Activated CD4-positive, CD25-positive, alpha-beta regulatory T cell (primary cell): ENCODE results near the gene ATP6V1B1.

Experiments
- DNase-seq, 4 experiments: peaks; one replicate each; lab custom pipeline; 2025; lab: John Stamatoyannopoulos, UW

ATP6V1B1 gene

DNA sequence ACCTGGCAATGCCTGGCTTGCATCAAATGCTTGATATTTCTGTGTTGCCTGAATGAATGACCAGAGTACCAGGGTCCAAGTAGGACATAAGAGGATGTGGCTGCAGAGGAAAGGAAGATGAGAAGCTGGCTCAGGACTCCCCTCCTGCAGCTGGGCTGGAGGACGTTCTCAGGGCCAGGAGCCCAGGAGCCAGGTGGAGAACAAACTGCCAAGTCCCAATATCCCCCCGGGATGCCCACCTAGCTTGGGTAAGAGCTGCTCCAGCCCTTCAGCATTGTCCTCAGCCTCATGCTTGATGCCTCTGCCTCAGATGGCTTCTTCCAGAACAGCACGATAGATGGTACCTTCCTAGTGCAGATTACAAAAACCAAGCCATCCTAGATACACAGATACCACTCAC, 8.6 kb upstream of the ATP6V1B1 start:
- no peak for DNase-seq

DNA sequence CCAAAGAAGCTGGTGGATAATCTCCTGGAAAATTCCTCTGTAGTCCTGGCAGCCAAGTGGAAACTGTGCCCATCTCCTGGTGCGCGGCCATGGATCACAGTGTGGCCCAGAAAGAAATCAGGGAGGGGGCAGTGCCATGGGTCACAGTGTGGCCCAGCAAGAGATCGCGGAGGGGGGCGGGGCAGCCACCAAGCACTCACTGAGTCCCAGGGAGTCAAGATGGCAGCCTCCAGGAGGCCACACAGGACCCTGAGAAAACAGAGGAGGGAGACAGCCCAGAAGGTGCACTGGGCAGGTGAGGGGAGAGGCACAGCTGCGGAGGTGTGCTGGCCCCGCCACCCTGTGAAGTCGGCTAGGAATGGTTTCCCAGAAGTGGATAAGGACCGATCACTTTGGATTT, 8.1 kb upstream of the ATP6V1B1 start:
- DNase-seq, result no peak

DNA sequence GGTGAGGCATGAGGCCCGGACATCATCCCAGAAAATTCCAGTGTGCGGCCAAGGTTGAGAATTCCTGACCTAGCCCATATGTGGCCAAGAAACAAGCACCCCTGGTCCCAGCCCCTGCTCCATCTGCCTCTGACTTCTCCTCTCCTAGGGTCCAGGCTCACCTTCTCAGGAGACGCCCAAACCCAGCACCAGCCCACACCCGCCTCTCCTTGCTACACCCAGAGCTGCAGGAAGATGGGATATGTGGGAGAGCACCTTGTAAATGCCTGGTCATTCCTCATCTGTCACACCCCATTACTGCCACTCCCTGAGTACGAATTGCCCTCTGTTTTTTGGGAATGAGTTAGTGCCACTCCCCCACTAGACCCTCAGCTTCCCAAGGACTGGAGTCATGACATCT, 7.3 kb upstream of the ATP6V1B1 start:
- DNase-seq, result no peak

DNA sequence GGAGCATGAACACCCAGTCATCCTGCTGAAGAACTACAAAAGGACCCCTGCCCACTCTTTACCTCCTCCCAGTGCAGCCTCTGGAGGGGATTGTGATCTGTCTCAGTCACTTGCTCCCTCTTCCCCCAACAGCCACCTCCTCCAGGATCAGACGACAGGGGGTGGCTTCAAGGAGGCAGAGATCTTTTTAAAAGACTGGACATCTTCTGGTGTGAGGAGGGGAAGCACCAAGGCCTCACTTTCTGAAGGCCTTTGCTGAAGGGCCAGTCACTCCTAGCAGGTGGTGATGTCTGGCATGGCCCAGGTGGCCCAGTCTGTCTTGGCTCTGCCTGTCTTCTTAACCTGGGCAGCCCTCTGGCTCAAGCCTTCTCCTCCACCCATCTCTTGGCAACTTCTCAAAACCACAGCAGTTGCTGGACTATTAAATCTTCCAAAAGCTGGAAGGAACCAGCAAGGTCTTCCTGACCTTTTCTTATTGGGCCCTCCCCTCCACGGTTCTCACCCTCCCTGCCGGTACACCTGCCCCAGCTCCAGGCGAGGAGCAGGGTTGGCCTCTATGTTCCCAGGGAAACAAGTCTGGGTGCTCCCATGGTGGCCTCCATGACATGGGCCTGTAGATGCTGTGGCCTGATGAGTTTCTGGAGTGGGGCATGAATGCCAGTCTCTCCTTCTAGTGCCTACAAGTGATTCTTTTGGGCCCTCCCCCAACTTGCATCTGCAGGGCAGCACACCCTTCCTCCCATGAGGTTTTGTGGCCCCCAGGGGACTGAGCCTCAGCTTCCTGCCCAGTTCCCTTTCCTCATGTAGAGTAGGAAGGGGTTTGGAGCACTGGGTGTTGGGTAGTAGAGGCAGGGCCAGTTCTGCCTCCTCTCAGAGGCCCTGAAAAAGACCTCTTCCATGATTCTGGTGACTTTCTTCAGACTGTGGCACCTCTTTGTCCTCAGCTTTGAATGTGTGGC, 5.0 kb upstream of the ATP6V1B1 start:
- no peak for DNase-seq

DNA sequence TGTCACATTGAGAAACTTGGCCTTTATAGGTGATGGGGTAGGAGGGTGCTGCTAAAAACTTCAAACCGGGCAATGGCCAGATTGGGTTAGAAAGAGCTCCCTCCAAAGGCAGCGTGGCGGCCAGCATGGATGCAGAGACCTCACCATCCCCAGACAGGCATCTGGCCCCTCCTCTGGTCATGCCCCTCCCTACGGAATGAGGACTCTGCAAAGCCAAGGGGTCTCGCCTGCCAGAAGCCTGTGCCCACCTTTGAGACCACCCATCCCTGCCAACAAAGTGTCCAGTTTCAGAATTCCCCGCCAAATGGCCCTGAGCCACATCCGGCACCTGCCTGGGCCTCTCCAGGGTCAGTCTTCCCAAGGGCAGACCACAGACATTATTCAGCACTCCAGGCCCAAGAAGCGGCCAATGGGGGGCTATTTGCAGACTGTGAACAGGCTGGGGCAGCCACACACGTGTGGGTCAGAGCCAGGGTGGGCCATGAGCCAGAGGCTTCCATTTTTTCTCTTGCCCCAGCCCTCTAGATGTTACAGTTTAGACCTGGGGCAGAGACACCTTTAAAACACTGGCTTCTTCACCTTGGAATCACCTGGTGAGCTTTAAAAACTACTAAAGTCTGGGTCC, 4.2 kb upstream of the ATP6V1B1 start:
- DNase-seq, result no peak

DNA sequence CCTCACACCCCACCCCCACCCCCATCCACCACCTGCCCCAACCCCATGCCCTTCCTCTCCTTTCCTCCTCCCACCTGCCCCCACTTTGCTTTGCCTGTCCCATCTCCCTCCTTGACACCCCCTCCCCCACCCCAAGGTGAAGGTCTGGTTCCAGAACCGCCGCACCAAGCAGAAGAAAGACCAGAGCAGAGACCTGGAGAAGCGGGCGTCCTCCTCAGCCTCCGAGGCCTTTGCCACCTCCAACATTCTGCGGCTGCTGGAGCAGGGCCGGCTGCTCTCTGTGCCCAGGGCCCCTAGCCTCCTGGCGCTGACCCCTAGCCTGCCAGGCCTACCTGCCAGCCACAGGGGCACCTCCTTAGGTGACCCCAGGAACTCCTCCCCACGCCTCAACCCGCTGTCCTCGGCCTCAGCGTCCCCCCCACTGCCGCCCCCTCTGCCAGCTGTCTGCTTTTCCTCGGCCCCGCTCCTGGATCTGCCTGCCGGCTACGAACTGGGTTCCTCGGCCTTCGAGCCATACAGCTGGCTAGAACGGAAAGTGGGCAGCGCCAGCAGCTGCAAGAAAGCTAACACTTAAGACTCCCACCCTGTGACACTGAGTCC, 3.0 kb upstream of the ATP6V1B1 start:
- DNase-seq, result no peak

DNA sequence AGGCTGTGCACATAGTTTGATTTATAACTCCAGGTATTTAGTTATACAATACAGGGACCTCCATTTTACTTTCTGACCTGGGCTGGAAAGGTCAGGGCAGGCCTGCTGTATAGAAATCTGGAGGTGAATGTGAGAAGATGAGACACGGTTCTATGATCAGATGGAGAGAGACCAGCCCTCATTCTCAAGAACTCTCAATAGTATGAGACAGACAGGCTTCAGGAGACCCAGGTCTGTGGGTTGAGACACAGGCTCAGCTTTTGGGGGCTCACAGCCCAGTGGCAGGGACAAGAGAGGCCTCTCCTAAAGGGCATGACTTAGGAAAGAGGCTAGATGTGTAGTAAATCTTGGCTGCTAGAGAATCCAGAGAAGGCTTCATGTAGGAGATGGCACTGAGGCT, 719 bp upstream of the ATP6V1B1 start:
- DNase-seq, result no peak

DNA sequence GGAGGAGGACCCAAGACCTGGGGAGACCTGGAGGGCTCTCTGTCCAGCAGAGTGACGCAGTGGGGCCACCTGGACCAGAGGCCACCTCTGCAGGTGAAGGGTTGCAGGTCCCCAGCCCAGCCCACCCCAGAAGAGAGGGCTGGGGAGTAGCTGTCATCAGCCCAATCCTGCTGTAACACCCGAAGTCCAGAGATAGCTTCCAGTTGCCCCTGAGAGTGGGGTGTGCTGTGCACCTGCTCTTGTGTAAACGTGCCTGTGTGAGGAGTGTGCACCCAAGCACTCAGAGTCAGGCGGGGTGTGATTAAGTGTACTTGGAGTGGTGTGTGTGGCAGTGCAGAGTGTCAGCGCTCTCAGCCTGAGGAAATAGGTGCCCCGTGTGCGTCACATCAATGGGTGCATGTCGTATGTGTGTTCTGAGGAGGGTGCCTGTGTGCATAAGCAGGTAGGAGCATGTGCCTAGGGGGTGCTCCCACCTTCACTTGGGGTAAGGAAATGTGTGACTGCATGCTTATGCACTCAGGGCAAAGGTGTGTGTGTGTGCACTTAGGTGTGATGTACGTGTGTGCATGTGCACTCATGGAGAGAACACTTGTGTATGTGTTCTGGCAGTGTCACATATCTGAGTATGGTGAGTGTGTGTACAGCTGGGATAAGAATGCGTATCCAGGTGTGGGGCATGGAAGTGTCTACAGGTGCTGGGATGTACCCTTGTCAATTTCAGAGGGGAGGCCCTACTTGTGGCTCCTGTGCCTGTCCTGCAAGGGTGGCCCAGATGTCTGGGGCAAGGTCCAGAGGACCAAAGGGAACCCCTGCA, 672 bp downstream of the ATP6V1B1 start:
- no peak for DNase-seq

DNA sequence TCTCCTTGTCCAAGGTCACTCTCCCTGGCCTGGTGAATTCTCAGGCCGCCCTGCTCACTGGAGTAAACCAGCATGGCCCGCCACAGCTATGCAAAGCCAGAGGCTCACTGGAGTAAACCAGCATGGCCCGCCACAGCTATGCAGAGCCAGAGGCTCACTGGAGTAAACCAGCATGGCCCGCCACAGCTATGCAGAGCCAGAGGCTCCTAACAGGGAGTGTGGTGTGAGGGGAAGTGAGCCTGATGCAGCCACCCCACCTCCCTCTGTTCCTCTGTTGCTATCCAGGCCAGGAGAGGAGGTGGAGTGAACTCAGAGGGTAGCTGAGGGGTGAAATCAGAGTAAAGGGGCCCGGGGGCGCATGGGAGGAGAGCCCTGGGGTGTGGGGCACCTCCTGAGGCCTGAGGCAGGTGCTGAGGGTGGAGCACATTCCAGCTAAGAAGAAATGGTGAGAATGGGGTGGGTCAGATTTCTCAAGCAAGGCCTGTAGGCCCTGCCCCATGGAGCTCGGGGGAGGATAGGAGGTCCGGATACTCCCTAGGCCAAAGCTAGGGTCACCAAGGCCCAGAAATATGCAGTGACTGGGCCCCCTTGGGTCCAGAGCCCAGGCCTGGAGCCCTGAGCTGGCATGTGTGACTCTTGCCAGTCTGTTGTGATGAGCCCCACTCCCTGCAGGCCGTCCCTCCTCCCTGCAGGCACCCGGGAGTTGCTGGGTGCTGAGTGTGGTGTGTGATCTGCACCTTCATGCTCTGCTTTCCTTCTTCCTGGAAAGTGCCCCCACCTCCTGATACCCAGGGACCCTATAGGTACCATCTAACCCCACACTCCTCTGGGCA, 1.5 kb downstream of the ATP6V1B1 start:
- DNase-seq, result no peak

DNA sequence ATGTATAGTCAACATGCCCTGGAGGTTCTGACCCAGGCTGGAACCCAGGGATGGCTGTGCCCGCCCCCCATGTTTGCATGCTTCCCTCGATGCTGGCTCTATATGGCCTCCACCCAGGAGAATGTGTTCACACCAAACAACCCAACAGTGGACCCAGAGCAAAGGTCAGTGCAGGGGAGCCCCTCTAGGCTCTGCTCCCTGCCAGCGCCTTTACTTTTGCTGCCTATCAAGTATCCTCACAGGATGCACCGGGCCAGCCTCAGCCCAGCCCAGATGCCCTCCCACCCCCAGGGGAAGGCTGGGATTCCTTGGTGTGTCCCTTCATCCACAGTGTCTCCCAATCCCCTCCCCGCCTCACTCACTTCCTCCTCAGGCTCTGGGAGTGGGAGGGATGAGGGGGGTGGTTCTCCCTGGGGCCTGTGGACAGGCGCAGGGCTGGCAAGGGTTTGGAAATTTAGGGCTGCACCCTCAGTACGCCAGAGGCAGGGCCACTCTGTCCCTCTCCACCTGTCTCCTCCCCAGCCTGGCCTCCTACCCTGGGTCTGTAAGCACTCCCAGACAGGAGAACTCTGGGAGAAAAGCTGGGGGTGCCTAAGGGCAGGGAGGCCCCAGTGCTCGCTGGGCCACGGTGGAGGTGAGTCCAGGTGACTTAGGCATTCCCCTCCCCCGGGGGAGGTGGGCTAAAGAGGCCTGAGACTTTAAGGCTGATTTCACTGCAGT, 2.3 kb downstream of the ATP6V1B1 start:
- DNase-seq, result no peak

DNA sequence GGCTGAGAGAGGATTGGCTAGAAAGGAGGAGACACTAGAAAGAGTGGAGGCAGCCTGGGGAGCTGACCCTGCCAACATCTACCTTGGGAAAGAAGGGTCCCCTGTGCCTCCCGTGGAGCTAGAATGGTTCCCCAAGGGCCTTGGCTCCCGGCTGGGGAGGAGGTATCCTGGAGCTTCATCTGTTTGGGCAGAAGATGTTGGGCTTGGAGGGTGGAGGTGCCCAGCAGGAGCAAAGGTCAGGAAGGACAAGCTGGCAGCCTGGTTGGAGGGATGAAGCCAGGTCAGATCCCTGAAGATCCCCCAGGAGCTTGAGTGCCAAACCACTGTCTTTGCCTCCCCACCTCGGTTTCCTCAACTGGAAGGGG, 2.9 kb downstream of the ATP6V1B1 start:
- no peak for DNase-seq

DNA sequence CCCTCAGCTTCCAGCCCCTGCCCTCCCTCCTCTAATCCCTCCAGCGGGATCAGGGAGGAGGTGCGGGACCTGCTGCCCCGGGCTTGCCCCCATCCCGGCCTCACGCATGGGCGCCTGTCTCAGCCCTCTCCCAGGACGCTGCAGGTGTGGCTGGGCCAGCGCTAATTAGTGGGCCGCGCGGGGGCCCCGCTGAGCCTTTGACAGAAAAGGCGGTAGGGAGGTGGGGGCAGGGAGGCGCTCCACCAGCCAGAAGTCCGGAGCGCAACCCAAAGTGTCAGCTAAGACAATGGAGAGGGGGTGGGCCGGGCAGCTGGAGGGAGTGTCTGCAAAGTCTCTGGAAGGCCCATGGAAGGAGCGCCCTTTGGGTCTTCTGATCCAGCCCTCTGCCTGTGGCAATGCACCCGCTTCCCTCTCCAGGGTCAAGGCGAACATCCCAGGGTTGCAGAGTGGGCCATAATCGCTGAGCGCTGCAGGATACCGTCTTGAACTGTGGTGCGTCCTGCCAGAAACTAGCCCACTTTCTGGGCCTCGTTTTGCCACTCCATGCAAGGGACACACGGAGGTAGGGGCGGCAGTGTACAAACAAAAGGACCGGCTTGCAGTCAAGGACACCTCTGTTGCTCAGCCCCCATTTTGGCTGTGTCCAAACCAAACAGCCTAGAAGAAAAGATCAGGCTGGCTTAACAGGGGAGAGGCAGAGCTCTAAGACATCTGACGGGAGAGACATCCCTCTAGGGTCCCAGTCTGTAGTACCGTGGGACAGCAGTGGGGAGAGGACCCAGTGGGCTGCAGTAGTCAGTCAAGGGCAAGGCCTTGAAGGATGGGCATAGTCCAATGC, 3.5 kb downstream of the ATP6V1B1 start:
- DNase-seq, result no peak

DNA sequence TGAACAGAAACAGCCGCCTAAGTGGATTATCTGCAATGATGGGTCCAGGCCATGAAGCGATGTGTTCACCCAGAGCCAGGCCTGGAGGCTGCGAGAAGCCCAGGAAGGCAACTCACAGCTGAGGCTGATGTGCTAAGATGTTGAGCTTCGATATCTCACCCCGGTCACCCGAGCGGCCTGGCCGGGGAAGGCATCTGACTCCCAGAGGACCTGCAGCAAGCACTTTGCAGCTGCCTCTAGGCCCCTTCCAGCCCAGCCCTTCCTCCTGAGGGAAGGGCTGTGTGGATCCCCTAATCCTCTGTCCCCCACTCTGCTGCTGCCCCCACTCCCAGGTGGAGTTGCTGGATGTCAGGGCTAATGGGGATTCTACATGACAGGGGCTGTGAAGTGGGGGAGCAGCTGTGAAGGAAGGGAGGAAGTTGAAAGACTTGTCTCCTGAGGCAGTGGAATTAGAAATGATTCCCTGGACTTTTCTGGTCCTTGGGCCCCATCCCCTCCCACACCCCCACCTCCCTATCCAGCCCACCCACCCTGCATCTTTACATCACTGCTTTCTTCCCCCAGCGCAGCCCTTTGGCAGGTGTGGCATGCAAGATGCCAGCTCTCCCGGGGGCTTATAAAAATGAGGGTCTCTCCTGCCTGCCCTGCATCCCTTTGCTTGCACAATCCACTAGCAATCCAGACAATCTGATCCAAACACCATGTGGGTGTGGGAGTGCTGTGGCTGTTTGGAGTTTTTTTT, 4.3 kb downstream of the ATP6V1B1 start:
- no peak for DNase-seq

DNA sequence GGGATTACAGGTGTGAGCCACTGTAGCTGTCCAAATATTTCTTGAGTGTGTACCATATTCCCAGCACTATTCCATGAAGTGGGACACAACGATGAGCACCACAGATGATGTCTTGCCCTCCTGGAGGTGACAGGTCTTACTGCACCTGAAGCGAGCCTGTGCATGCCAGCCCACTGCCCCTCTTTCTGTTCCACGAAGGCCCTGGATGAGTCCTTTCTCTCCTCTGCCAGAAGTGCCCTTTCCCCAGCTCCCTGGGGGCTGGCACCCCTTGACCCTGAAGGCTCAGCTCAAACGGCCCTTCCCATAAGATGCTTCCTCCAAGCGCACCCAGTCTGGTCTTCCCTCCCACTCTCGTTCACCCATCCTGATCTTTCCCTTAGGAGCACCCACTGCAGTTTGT, 5.5 kb downstream of the ATP6V1B1 start:
- no peak for DNase-seq

DNA sequence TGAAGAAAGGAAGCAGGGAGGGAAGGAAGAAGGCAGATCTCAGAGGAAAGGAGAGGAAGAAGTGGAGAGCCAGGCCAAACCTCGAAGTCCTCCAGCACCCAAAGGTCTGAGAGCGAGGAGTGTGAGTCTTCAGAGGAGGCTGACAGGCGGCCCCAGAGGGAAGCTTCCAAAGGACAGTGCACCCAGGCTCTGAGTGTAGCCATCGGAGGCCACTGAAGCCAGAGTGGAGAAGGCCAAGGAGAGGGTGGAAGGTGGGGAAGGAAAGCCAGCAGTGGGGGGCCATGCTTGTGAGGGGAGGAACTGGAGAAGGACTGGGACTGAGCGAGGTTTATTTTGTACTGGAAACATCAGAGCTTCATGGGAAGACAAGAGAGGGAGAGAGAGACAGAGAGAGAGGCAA, 6.0 kb downstream of the ATP6V1B1 start:
- DNase-seq, result no peak

DNA sequence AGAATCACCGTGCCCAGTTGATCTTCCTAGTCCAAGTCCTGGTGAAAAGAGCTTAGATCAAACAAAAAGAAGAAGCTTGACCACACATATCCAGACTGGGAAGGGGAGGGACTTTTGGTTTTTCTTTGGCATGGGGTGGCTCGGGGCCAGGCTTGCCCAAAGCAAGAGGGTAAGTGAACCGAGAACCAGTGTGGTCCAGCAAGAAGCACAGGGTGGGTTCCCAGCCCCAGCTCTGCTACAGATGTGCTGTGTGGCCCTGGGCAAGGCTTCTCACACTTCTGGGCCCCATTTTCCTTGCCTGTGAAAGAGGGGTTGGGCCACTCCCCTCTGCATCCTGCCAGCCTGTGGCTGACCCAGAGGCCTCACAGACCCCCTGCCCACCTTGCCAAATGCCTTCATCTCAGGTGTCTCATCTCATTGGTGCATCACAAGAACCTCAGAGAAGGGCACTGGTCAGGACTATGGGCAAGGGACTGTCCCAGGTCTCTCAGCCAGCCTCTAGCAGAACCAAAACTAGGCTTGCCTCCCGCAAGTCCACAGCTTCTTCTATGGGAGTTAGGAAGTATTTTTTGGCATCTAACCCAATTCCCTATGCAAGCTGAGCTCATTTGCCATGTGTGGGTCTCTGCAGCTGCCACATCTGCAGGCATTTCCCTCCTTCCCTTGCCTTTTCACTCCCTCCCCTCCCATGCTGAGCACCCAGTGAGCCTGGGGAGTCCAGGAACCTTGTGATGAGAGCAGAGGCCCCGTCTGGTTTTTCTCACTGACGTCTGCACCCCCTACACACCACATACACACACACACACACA, 6.9 kb downstream of the ATP6V1B1 start:
- no peak for DNase-seq

DNA sequence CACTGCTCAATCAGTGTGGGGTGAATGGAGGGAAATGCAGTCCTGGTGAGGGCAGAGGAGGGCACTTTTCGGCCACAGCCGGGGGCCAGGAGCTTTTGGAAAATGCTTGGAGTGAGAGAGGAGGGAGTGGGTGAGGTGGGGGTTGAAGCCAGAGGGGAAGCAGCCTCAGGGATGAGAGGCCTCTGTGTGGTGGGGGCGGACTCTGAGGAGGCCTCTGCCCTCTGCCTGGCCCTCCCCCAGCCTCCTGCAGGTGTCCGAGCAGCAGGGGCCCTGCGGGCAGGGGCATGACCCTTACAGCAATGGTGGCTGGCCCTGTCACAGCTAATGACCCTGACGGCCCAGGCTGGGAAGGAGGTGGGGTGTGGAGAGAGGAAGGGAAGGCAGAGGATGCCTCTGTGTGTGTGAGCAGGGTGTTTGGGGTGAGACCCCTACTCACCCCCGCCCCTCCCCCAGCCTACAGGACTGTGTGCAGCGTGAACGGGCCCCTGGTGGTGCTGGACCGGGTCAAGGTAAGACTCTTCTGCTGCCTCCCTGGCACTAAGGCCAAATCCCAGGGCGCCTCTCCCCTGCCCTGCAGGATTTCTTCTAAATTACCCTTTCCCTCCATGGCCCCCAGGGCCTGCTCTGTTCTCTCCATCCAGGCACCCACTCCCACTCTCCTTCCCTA, 7.6 kb downstream of the ATP6V1B1 start:
- no peak for DNase-seq
